Activated T-helper 1 cell treated with anti-CD3 and anti-CD28 coated beads, Interleukin-12 subunit alpha, Interleukin-12 subunit beta, Interleukin-2, Interleukin-4 antibody, amounts not matched to agents 30 ng/mL and 10 ng/mL and 1 ng/mL, durations not matched to agents 14 hours and 24 hours and 36 hours (primary cell): ENCODE data around the gene JSRP1. TPM values are rescaled to one million over a fixed set of nuclear protein-coding genes. Genes with fewer than 3 reads are reported as not detected.

ENCODE experiments used
- total RNA-seq: library from RNA; stranded (reverse); gene quantifications from 2 replicates; pipeline ENCODE4 v1.2.3, GENCODE V29; 2022

Gene JSRP1
- total RNA-seq, 1 donor from 2014 or later = not detected

Other genes starting within 250 kb of the JSRP1 start
- 27.5 and 27.7 TPM in 2 replicates for gene BTBD2, start 240.7 kb downstream of the JSRP1 start, total RNA-seq
- 150 and 166 TPM in 2 replicates for gene MKNK2, start 205.2 kb downstream of the JSRP1 start, total RNA-seq
- gene MOB3A, start 160.1 kb downstream of the JSRP1 start, total RNA-seq = 161 and 167 TPM in 2 replicates
- gene IZUMO4, start 159.5 kb downstream of the JSRP1 start, total RNA-seq = 6.7 and 7.1 TPM in 2 replicates
- gene AP3D1, start 104.9 kb downstream of the JSRP1 start, total RNA-seq = 120 and 124 TPM in 2 replicates
- 119 and 128 TPM in 2 replicates for gene DOT1L, start 92.5 kb downstream of the JSRP1 start, total RNA-seq
- gene PLEKHJ1, start 20.1 kb downstream of the JSRP1 start, total RNA-seq = 67.5 and 68.2 TPM in 2 replicates
- gene SF3A2, start 19.6 kb downstream of the JSRP1 start, total RNA-seq = 153 and 169 TPM in 2 replicates
- 2.2 and 4.5 TPM in 2 replicates for gene AMH, start 7.1 kb downstream of the JSRP1 start, total RNA-seq
- gene PEAK3, start 25.8 kb upstream of the JSRP1 start, total RNA-seq = 0.07 and 0.16 TPM in 2 replicates
- 0.18 and 0.24 TPM in 2 replicates for gene LINGO3, start 51.7 kb upstream of the JSRP1 start, total RNA-seq
- 180 and 193 TPM in 2 replicates for gene LSM7, start 72.2 kb upstream of the JSRP1 start, total RNA-seq
- gene SPPL2B, start 72.3 kb upstream of the JSRP1 start, total RNA-seq = 71.2 and 71.4 TPM in 2 replicates
- gene TMPRSS9, start 103.8 kb upstream of the JSRP1 start, total RNA-seq = not detected in 2 replicates
- gene TIMM13, start 171.2 kb upstream of the JSRP1 start, total RNA-seq = 178 and 185 TPM in 2 replicates
- gene LMNB2, start 200.5 kb upstream of the JSRP1 start, total RNA-seq = 109 and 116 TPM in 2 replicates
- gene GADD45B, start 219.7 kb upstream of the JSRP1 start, total RNA-seq = 129 and 132 TPM in 2 replicates